Activated B cell treated with CpG ODN at 0.5 μM for 24 hours (primary cell): Measurements from ENCODE around the gene ING1. TPM values are rescaled to one million over a fixed set of nuclear protein-coding genes. Genes with fewer than 3 reads are reported as not detected.

Experiments
- ATAC-seq: fragments of 200-7000 bp; cut with Tn5 transposase; one replicate; pipeline ENCODE4 v1.10.0; 2021; ENCODE audit warnings: low read depth, mild to moderate bottlenecking, moderate library complexity
- CTCF ChIA-PET: fragments of 350-600 bp; sonication (Branson Sonifier 250); formaldehyde crosslinking; loops from one replicate; lab custom pipeline; 2021; ENCODE audit warnings: antibody characterized with exemption; lab: Charles Lee
- POLR2A ChIA-PET: fragments of 350-600 bp; sonication (Branson Sonifier 250); formaldehyde crosslinking; loops from one replicate; lab custom pipeline; 2021; ENCODE audit warnings: antibody characterized with exemption; lab: Charles Lee
- DNase-seq: peaks from one replicate; pipeline ENCODE4 v3.0.0; 2022
- H3K27ac Mint-ChIP-seq: one replicate; pipeline ENCODE4 v1.8.0; 2020; ENCODE audit warnings: mixed read lengths
- H3K27me3 Mint-ChIP-seq: one replicate; pipeline ENCODE4 v1.8.0; 2021; ENCODE audit warnings: mixed read lengths
- H3K36me3 Mint-ChIP-seq: one replicate; pipeline ENCODE4 v1.8.0; 2021; ENCODE audit warnings: low read depth, mixed read lengths
- H3K4me1 Mint-ChIP-seq: one replicate; pipeline ENCODE4 v1.8.0; 2021; ENCODE audit warnings: mixed read lengths
- H3K4me3 Mint-ChIP-seq: one replicate; pipeline ENCODE4 v1.8.0; 2020; ENCODE audit warnings: mild to moderate bottlenecking, mixed read lengths
- H3K9me3 Mint-ChIP-seq: one replicate; pipeline ENCODE4 v1.8.0; 2020; ENCODE audit warnings: mixed read lengths
- intact Hi-C: fragments of 100-400 bp; cut with micrococcal nuclease; formaldehyde crosslinking; loops from one replicate; pipeline ENCODE4 v1.15.1; 2024
- total RNA-seq: library from RNA; stranded (reverse); gene quantifications from 2 replicates; pipeline ENCODE4 v1.2.3, GENCODE V29; 2022
- TF ChIP-seq, protein P1 (sequence below): fragments of 200-600 bp; IDR thresholded peaks from one replicate; pipeline ENCODE4 v1.8.0; 2022; ENCODE audit warnings: antibody characterized with exemption, mild to moderate bottlenecking

ING1 gene
- total RNA-seq, 1 donor from 2014 or later: 14.3 TPM

DNA sequence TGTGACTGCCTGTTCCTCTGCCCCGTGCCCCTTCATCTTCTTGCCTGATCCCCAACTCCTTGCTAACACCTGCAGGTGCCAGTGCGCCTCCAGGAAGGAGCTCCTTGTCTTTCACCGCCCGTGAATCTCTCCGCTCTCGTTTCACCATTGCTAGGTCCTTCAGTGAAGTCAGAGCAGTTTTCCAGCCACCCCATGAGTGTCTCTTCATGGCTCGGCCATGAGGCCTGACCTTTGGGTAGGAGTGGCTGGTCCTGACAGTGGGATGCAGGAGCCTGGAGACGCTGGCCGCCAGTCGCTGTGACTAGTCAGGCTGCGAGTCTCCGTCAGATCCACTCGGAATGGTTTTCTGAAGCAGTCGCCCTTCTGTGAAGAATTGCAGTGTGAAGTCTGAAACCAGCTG is 43.8 kb downstream of the ING1 start:
- no peak for DNase-seq
- H3K4me1 Mint-ChIP-seq: no peaks in the 10 kb centered on the region
- CTCF ChIA-PET: no interaction called here
- no peak for ATAC-seq
- H3K27me3 Mint-ChIP-seq: peaks cover 7% of the 10 kb centered on the region
- no peak overlapping the region for H3K4me3 Mint-ChIP-seq
- POLR2A ChIA-PET: no interaction called here
- no peaks in the 10 kb centered on the region for H3K36me3 Mint-ChIP-seq
- no peak overlapping the region for H3K27ac Mint-ChIP-seq
- intact Hi-C loops: no loop called here
- H3K9me3 Mint-ChIP-seq: no peaks in the 10 kb centered on the region
- TF ChIP-seq, protein P1, sequence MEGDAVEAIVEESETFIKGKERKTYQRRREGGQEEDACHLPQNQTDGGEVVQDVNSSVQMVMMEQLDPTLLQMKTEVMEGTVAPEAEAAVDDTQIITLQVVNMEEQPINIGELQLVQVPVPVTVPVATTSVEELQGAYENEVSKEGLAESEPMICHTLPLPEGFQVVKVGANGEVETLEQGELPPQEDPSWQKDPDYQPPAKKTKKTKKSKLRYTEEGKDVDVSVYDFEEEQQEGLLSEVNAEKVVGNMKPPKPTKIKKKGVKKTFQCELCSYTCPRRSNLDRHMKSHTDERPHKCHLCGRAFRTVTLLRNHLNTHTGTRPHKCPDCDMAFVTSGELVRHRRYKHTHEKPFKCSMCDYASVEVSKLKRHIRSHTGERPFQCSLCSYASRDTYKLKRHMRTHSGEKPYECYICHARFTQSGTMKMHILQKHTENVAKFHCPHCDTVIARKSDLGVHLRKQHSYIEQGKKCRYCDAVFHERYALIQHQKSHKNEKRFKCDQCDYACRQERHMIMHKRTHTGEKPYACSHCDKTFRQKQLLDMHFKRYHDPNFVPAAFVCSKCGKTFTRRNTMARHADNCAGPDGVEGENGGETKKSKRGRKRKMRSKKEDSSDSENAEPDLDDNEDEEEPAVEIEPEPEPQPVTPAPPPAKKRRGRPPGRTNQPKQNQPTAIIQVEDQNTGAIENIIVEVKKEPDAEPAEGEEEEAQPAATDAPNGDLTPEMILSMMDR: no peak

DNA sequence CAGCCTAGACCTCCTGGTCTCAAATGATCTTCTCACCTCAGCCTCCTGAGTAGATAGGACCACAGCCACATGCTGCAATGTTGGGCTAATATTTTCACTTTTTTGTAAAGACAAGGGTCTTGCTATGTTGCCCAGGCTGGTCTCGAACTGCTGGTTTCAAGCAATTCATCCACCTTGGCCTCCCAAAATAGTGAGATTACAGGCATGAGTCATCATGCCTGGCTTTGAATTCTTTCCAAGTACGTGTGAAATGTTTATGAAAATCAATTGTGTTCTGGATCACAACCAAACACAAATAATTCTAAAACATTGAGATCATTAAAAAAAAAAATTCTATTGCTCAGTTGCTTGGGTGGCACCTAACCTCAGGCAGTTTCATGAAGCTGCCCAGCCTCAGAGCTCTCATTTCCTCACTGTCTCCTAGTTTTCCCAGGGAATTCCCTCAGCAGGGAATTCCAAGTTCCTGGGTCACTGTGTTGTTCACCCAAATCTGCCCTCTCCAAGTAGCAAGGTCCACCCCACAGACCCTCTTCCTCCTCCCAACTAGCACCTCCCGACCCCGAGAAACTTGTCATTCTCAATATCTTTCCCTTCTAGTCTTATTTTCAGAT is 44.8 kb downstream of the ING1 start:
- no peak overlapping the region for H3K27ac Mint-ChIP-seq
- no peaks in the 10 kb centered on the region for H3K36me3 Mint-ChIP-seq
- ChIA-PET CTCF (no interaction called here), POLR2A (no interaction called here)
- peaks cover 15% of the 10 kb centered on the region for H3K27me3 Mint-ChIP-seq
- ATAC-seq (no peak), DNase-seq (no peak)
- peaks cover 4% of the 10 kb centered on the region for H3K9me3 Mint-ChIP-seq
- no peak overlapping the region for H3K4me3 Mint-ChIP-seq
- TF ChIP-seq, protein P1: no peak
- no peaks in the 10 kb centered on the region for H3K4me1 Mint-ChIP-seq
- intact Hi-C loops: no loop called here

DNA sequence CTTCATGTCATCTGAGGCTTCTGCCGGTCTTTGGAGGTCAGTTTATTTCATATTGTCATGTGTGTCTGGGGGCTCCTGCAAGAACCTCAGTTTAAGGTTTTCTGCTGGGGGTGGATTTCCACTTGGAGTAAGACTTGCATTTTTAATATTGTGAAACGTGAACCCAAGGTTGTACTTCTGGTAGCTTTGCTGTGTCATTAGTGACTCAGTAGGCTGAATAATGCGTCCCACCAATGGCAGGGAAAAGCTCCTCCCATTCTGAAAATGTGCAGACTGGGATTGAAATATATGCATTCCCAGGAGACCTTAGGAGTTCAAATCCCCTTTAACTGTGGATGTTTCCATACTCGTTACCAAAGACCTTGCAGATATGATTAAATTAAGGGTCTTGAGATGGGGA is 46.2 kb downstream of the ING1 start:
- TF ChIP-seq, protein P1: no peak
- intact Hi-C loops: no loop called here

DNA sequence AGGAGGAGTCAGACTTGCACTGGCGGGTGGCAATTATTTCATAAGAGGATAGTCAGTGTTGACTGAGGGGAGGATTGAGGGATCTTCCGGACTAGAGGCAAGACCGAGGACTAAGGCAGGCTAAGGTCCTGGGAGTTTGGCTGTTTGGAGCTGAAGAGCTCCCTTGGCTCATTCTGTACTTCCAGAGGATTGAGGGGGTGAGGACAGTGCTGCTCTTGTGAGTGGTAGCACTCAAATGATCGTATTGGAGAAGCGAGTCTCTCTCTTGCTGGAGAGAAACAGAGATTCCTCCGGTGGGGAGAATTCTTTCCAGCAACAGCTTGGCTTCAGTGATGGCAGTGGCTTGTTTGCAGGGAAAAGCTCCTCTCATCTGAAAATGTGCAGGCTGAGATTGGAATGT is 47.1 kb downstream of the ING1 start:
- no peak for ATAC-seq
- POLR2A ChIA-PET: no interaction called here
- TF ChIP-seq, protein P1: no peak
- no peak overlapping the region for H3K27ac Mint-ChIP-seq
- DNase-seq: no peak
- H3K4me1 Mint-ChIP-seq: no peaks in the 10 kb centered on the region
- no peak overlapping the region for H3K4me3 Mint-ChIP-seq
- H3K36me3 Mint-ChIP-seq: no peaks in the 10 kb centered on the region
- CTCF ChIA-PET: no interaction called here
- peaks cover 31% of the 10 kb centered on the region for H3K27me3 Mint-ChIP-seq
- intact Hi-C loops: no loop called here
- H3K9me3 Mint-ChIP-seq: peaks cover 4% of the 10 kb centered on the region

More for the DNA sequence above, 46.2 kb downstream of the ING1 start:
- CTCF ChIA-PET: no interaction called here
- Mint-ChIP-seq H3K4me1 (no peaks in the 10 kb centered on the region), H3K36me3 (no peaks in the 10 kb centered on the region), H3K27me3 (peaks cover 25% of the 10 kb centered on the region), H3K9me3 (peaks cover 4% of the 10 kb centered on the region), H3K27ac (no peak overlapping the region), H3K4me3 (no peak overlapping the region)
- ATAC-seq (no peak), DNase-seq (no peak)
- POLR2A ChIA-PET: no interaction called here

DNA sequence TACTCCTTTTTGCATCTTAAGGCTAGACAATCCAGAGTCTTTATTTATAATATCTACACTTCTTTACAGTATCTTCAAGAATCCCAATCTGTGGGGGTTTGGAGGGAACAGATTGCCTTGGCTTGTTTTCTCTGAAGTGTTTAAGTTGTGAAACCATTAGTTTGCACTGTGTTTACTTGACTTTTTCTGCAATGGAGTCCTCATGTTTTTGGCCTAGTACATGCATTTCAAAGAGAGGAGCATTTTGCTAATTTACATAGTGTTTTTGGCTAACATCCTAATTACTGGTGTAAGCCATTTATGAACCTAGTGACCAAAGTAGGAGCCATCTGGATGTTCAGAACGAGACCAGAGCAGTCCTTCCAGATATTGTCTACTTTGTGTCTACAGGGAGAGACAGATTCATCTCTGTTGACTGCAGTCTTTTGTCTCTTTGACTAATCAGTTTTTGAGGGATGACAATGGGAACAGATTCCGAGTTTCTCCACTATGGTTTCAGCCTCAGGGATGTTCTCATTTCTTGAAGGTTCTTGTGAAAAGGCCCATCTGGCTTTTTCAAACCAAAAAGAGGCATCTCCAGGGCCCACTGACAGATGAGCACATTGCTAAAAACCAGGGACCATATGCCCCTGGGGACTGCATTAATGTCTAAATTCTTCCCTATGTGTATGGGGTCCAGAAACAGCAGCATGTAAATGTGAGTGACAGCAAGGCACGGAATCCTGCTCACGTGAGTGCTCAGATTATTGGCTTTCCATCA is 53.4 kb downstream of the ING1 start:
- ChIA-PET CTCF (no interaction called here), POLR2A (no interaction called here)
- DNase-seq (no peak), ATAC-seq (no peak)
- Mint-ChIP-seq H3K27ac (no peak overlapping the region), H3K4me1 (peaks cover 5% of the 10 kb centered on the region), H3K4me3 (no peak overlapping the region), H3K9me3 (peaks cover 4% of the 10 kb centered on the region), H3K27me3 (peaks cover 24% of the 10 kb centered on the region), H3K36me3 (no peaks in the 10 kb centered on the region)
- TF ChIP-seq, protein P1: no peak
- intact Hi-C loops: no loop called here
